ENCODE data around the gene POU6F2.

POU6F2 gene

GRCh38 chr7:39509912-39510311 lies 532.2 kb downstream of the POU6F2 start:
- no peak for DNase-seq (ENCODE audit: low read depth)

DNA sequence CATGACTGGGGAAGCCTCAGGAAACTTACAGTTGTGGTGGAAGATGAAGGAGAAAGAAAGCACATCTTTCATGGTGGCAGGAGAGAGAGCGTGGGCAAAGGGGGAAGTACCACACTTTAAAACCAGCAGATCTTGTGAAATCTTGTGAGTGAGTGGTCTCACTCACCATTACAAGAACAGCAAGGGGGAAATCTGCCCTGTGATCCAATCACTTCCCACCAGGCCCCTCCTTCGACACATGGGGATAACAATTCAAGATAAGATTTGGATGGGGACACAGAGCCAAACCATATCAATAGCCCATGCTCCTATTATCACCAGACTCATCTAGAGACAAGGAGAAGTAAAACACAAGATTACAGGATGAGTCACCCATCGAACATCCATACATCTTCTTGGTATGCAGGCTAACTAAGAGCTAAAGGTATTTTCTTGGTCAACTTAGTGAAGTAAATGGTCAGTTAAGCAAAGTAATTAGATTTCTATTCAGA lies 533.2 kb downstream of the POU6F2 start:
- no peak for DNase-seq (ENCODE audit: low read depth)

DNA sequence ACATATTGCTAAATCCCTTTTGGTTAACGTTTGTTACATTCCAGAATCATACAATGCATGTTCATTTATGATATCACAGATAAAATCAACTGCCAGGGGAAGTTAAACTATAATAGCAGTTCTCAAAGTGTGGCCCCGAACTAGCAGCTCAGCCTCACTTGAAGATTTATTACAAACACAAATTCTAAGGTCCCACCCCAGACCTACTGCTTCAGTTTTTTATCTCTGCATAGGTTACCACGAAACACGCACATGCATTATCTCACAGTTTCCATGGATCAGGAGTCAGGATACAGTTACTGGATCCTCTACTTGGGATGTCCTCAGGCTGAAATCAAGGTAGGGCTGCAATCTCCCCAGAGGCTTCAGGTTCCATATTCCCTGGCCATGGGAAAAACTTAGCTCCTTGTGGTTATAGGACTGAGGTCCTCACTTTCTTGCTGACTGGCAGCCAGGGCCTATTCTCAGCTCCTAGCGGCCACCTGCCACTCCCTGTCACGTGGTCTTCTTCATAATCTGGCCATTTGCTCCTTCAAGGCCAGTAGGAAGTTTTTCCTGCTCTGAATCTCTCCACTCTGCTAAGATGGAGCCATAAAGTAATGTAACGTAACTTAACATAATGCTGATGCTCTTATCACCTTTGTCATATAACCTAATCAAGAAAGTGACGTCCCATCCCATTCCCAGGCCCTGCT lies 538.0 kb downstream of the POU6F2 start:
- DNase-seq (ENCODE audit: low read depth) = no peak

DNA sequence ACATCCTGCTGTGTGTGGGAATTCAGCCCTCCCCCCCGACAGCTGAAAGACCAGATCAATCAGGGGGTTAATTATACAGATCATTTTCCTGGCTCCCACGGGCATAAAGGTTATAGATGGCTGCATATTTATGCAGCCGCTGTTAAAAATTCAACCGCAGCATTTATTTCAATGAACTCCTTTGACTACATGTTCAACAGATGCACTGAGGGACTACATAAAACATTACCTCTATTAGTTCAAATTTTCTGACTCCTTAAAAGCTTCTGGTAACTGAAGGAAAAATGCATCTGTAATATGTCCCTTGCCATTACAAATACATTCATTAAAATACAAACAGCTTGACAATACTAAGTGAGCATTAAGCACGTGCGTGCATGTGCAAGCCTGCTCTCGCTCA lies 538.8 kb downstream of the POU6F2 start:
- DNase-seq (ENCODE audit: low read depth) = no peak

GRCh38 chr7:39517240-39517639 lies 539.5 kb downstream of the POU6F2 start:
- no peak for DNase-seq (ENCODE audit: low read depth)

Data from CMK (cell line).